ENCODE measurements around the gene STK10. TPM values are rescaled to one million over a fixed set of nuclear protein-coding genes. Genes with fewer than 3 reads are reported as not detected.
A peak's percentile ranks its signal among the peaks of the same experiment; 100 is the strongest.

STK10 gene
- total and polyA plus RNA-seq, 8 donors = 6.6 to 86.6 (median 14.8) TPM

DNA sequence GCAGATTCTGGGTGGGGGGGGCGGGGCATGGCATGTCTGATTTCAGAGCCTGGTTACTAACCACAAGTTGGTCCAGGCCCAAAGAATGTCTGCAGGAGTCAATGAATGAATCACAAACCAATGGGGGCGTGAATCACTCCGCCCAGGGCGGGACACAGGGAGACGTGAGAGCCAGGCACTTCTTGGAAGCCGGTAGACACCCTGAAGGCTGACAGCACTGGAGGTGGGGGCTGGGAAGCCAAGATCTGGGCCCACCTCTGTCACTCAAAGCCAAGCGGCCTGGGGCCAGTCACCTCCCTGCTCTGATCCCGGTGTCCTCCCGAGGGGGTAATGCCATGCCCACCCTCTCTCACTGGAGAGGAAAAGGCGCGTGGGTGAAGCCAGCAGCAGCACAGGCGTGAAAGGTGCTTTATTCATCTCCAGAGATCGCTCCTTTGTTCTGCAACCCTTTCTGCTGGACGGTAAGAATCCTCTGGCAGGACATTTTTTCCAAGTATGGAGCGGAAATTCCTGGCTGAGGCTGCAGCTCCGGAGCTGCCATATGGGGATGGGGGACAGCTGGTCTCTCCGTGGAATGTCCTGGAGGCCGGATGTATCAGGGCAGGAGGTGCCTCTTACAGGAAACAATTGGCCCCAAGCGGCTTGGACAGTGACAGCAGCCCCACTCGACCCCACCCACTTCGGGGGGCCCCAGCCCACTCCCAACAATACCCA, 85.0 kb downstream of the STK10 start:
- intact Hi-C loops (cut with DNase I; ENCODE audit: low total_unique reads) = loop anchor here (5.0 kb wide), 2 partner anchors 89 to 194 kb away; partner anchors contain the start of gene EFCAB9
- H3K27ac ChIP-seq = peak overlapping the region in 4 of 5 donors; percentile 64 to 77 (median 70)
- H3K4me1 ChIP-seq = peaks cover 20 to 47% (median 33%) of the 10 kb centered on the region in 4 donors
- H3K9me3 ChIP-seq = no peaks in the 10 kb centered on the region
- 34 to 52% (median 48%) methylated on average over 17 to 21 of the region's 21 CpGs for WGBS, 5 donors
- TF ChIP-seq POLR2A (IDR thresholded peaks at IDR 0.05) (no peak), POLR2AphosphoS5 (IDR thresholded peaks at IDR 0.05) (peak in 1 of 3 donors; percentile 81), EP300 (IDR thresholded peaks at IDR 0.05) (no peak)
- TF ChIP-seq, protein P1, sequence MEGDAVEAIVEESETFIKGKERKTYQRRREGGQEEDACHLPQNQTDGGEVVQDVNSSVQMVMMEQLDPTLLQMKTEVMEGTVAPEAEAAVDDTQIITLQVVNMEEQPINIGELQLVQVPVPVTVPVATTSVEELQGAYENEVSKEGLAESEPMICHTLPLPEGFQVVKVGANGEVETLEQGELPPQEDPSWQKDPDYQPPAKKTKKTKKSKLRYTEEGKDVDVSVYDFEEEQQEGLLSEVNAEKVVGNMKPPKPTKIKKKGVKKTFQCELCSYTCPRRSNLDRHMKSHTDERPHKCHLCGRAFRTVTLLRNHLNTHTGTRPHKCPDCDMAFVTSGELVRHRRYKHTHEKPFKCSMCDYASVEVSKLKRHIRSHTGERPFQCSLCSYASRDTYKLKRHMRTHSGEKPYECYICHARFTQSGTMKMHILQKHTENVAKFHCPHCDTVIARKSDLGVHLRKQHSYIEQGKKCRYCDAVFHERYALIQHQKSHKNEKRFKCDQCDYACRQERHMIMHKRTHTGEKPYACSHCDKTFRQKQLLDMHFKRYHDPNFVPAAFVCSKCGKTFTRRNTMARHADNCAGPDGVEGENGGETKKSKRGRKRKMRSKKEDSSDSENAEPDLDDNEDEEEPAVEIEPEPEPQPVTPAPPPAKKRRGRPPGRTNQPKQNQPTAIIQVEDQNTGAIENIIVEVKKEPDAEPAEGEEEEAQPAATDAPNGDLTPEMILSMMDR (IDR thresholded peaks at IDR 0.05) = no peak
- H3K36me3 ChIP-seq = peaks cover 6 to 61% (median 43%) of the 10 kb centered on the region in 4 donors
- no peak overlapping the region for H3K4me3 ChIP-seq
- DNase-seq = peak; percentile 67 to 88
- H3K27me3 ChIP-seq = no peaks in the 10 kb centered on the region

DNA sequence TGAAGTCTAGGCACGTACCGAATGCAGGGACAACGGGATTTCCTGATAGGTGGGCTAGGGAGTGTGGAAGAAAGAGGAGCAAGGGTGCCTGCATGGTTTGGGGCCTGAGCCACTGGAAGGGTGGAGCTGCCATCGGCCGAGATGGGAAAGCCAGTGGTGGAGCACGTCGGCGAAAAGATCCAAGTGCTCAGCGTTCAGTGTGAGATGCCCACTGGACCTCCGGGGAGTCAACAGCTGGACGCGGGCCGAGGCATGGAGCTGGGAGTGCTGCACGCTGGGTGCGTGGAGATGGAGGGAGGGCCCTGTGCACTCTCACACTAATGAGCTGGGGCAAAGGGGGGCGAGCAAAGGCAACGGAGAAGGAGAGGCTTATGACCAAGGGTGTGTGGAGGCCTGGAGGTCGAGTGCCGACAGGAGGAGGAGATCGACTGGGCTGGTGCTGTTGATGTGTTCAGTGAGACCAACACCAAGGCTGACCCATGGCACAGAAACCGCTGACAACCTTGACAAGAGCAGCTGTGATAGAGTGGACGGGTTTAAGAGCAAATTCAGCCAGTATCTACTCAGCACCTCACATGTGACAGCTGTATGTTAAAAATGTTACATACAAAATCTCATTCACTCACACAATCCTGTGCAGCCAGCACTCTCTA, 85.7 kb downstream of the STK10 start:
- Histone ChIP-seq H3K4me3 (no peak overlapping the region), H3K9me3 (no peaks in the 10 kb centered on the region), H3K36me3 (peaks cover 6 to 61% (median 43%) of the 10 kb centered on the region in 4 donors), H3K4me1 (peaks cover 15 to 45% (median 30%) of the 10 kb centered on the region in 4 donors), H3K27ac (peak overlapping the region in 2 of 5 donors; percentile 68 to 77), H3K27me3 (no peaks in the 10 kb centered on the region)
- intact Hi-C loops (cut with DNase I; ENCODE audit: low total_unique reads) = loop anchor here (5.0 kb wide), 2 partner anchors 90 to 195 kb away; partner anchors contain the start of gene EFCAB9
- 90 to 97% (median 95%) methylated on average over 22 of the region's 22 CpGs for WGBS, 5 donors
- no peak for DNase-seq
- TF ChIP-seq POLR2AphosphoS5 (IDR thresholded peaks at IDR 0.05) = no peak
- no peak for TF ChIP-seq EP300 (IDR thresholded peaks at IDR 0.05)
- TF ChIP-seq, protein P1 (IDR thresholded peaks at IDR 0.05) = no peak
- no peak for TF ChIP-seq POLR2A (IDR thresholded peaks at IDR 0.05)

DNA sequence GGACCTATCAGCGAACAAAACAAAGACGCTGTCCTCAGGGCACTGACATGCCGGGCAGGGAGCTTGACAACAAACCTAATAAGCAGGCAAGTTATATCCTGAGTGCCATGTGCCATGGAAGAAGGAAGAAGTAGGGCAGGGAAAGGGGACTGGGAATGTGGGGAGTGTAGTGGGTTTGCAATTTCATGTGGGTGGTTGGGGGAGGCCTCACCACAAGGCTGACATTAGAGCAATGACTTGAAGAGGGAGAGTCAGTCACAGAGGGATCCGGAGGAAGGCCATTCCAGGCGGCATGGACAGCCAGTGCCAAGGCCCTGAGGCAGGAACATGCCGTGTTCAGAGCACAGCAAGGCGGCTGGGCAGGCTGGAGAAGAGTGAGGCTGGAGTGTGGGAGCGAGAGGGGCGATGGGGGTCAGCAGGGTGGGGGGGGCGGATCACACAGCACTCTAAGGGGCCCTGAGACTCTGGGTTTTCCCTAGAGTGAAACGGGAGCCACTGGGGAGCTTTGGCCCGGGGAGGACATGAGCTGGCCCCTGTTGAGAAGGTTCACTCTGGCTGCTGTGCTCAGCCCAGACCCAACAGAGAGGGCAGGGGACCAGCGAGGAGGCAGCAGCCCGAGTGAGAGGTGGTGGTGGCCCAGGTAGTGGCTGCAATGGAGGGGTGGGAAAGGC, 86.3 kb downstream of the STK10 start:
- Histone ChIP-seq H3K4me3 (no peak overlapping the region), H3K27me3 (no peaks in the 10 kb centered on the region), H3K27ac (peak overlapping the region in 2 of 5 donors; percentile 68 to 77), H3K9me3 (no peaks in the 10 kb centered on the region), H3K36me3 (peaks cover 6 to 61% (median 44%) of the 10 kb centered on the region in 4 donors), H3K4me1 (peaks cover 10 to 43% (median 27%) of the 10 kb centered on the region in 4 donors)
- intact Hi-C loops (cut with DNase I; ENCODE audit: low total_unique reads) = loop anchor here (5.0 kb wide), 2 partner anchors 91 to 196 kb away; partner anchors contain the start of gene EFCAB9
- 82 to 94% (median 86%) methylated on average over 14 of the region's 14 CpGs for WGBS, 5 donors
- no peak for DNase-seq
- TF ChIP-seq POLR2A (IDR thresholded peaks at IDR 0.05) = no peak
- TF ChIP-seq, protein P1 (IDR thresholded peaks at IDR 0.05) = no peak
- TF ChIP-seq EP300 (IDR thresholded peaks at IDR 0.05) = no peak
- TF ChIP-seq POLR2AphosphoS5 (IDR thresholded peaks at IDR 0.05) = no peak

DNA sequence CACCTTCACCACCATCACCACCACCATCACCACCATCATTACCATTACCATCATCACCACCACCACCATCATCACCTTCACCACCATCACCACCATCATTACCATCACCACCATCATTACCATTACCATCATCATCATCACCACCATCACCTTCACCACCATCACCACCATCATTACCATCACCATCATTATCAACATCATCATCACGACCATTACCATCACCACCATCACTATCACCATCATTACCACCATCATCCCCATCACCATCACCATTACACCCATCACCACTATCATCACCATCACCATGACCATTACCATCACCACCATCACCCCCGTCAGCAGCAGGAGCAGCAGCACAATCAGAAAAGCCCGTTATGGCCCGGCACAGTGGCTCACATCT, 89.1 kb downstream of the STK10 start:
- no peak for DNase-seq
- WGBS, 5 donors = 94 to 98% (median 96%) methylated on average over 4 of the region's 4 CpGs

More for the DNA sequence above, 89.1 kb downstream of the STK10 start:
- Histone ChIP-seq H3K27me3 (no peaks in the 10 kb centered on the region), H3K9me3 (no peaks in the 10 kb centered on the region), H3K4me1 (peaks cover 10 to 38% (median 27%) of the 10 kb centered on the region in 4 donors), H3K36me3 (peaks cover 5 to 60% (median 42%) of the 10 kb centered on the region in 4 donors), H3K27ac (no peak overlapping the region), H3K4me3 (no peak overlapping the region)
- intact Hi-C loops (cut with DNase I; ENCODE audit: low total_unique reads) = no loop called here
- no peak for TF ChIP-seq POLR2A (IDR thresholded peaks at IDR 0.05)
- TF ChIP-seq POLR2AphosphoS5 (IDR thresholded peaks at IDR 0.05) = no peak
- no peak for TF ChIP-seq EP300 (IDR thresholded peaks at IDR 0.05)
- TF ChIP-seq, protein P1 (IDR thresholded peaks at IDR 0.05) = no peak

All from stomach (tissue), 9 donors.